PC-3 (cell line): ENCODE data around the gene CDK5. TPM values are rescaled to one million over a fixed set of nuclear protein-coding genes. Genes with fewer than 3 reads are reported as not detected.
A peak's percentile ranks its signal among the peaks of the same experiment; 100 is the strongest.

Experiments used
- ATAC-seq: fragments of 200-7000 bp; cut with Tn5 transposase; 2 replicates; pipeline ENCODE4 v1.9.1; 2020; ENCODE audit warnings: mild to moderate bottlenecking, moderate library complexity
- BruUV-seq: library from RNA; stranded (reverse); fragments of 400-500 nt; replicated peaks from 2 replicates; lab custom pipeline; 2021; lab: Mats Ljungman, UMichigan
- CTCF ChIA-PET: fragments of 300-600 bp; sonication (Branson Sonifier 250); formaldehyde crosslinking; loops from one replicate; lab custom pipeline; 2022; ENCODE audit warnings: antibody characterized with exemption; lab: Charles Lee
- POLR2A ChIA-PET: fragments of 300-600 bp; sonication (Branson Sonifier 250); formaldehyde crosslinking; loops from one replicate; lab custom pipeline; 2022; ENCODE audit warnings: antibody characterized with exemption; ENCODE audit not compliant: unreplicated experiment; lab: Charles Lee
- DNase-seq: peaks from one replicate; pipeline ENCODE4 v3.0.0-alpha.2; 2015
- H2AFZ ChIP-seq: fragments of 300-600 bp; sonication (generic); 2 replicates; pipeline ENCODE4 v1.6.0; 2016; ENCODE audit warnings: antibody characterized with exemption, low read length
- H3F3A ChIP-seq: fragments of 300-600 bp; sonication (generic); one replicate; pipeline ENCODE4 v1.6.0; 2017; ENCODE audit warnings: antibody characterized with exemption, low read length, control low read depth, mild to moderate bottlenecking; ENCODE audit not compliant: unreplicated experiment
- H3K27ac ChIP-seq: fragments of 300-600 bp; sonication (generic); 2 replicates; pipeline ENCODE4 v1.5.1; 2016; ENCODE audit warnings: mild to moderate bottlenecking, low read length
- H3K27me3 ChIP-seq: fragments of 300-600 bp; sonication (generic); 2 replicates; pipeline ENCODE4 v1.6.1; 2016; ENCODE audit warnings: low read length, mixed read lengths
- H3K36me3 ChIP-seq: fragments of 300-600 bp; sonication (generic); 2 replicates; pipeline ENCODE4 v1.6.1; 2016; ENCODE audit warnings: low read depth, mixed run types, low read length, mixed read lengths
- H3K4me1 ChIP-seq: fragments of 300-600 bp; sonication (generic); 2 replicates; pipeline ENCODE4 v1.5.1; 2016; ENCODE audit warnings: low read length; ENCODE audit not compliant: insufficient read depth
- H3K4me2 ChIP-seq: fragments of 300-600 bp; sonication (generic); 2 replicates; pipeline ENCODE4 v1.6.0; 2016; ENCODE audit warnings: low read length
- H3K4me3 ChIP-seq: fragments of 300-600 bp; sonication (generic); 2 replicates; pipeline ENCODE4 v1.5.1; 2016; ENCODE audit warnings: mild to moderate bottlenecking, low read length, mixed read lengths
- H3K79me2 ChIP-seq: fragments of 300-600 bp; sonication (generic); 2 replicates; pipeline ENCODE4 v1.6.1; 2017; ENCODE audit warnings: low read length, mixed read lengths
- H3K9ac ChIP-seq: fragments of 300-600 bp; sonication (generic); 2 replicates; pipeline ENCODE4 v1.6.0; 2016; ENCODE audit warnings: mild to moderate bottlenecking, low read length
- H3K9me2 ChIP-seq: fragments of 300-600 bp; sonication (generic); replicated peaks from 2 replicates; pipeline ENCODE4 v1.6.1; 2016; ENCODE audit warnings: mixed run types, low read length, mixed read lengths
- H3K9me3 ChIP-seq: fragments of 300-600 bp; sonication (generic); 2 replicates; pipeline ENCODE4 v1.6.1; 2016; ENCODE audit warnings: low read length, mixed read lengths
- H4K20me1 ChIP-seq: fragments of 300-600 bp; sonication (generic); 2 replicates; pipeline ENCODE4 v1.6.1; 2016; ENCODE audit warnings: low read length, mixed read lengths
- EZH2 ChIP-seq: fragments of 300-600 bp; sonication (generic); IDR thresholded peaks from one replicate; pipeline ENCODE4 v1.6.1; 2017; ENCODE audit warnings: antibody characterized with exemption, mild to moderate bottlenecking, low read length; ENCODE audit not compliant: unreplicated experiment
- EZH2phosphoT487 ChIP-seq: fragments of 300-600 bp; sonication (generic); IDR thresholded peaks from 2 replicates; pipeline ENCODE4 v1.6.1; 2018; ENCODE audit warnings: mild to moderate bottlenecking, antibody characterized with exemption, low read length, borderline replicate concordance
- intact Hi-C: fragments of 100-400 bp; cut with micrococcal nuclease; formaldehyde crosslinking; loops from 2 replicates; pipeline ENCODE4 v1.9.0; 2023
- total RNA-seq: library from RNA; depleted of rRNA; stranded (reverse); fragments of >200 nt; gene quantifications from 2 replicates; pipeline ENCODE4 v1.2.3, GENCODE V29; 2014
- TF ChIP-seq, protein P1 (sequence below): fragments of 300-600 bp; sonication (generic); conservative IDR thresholded peaks from 2 replicates; pipeline ENCODE4 v1.5.1; 2017; ENCODE audit warnings: antibody characterized with exemption, low read depth, mild to moderate bottlenecking, low read length

Gene CDK5
- total RNA-seq, 1 experiment from 2014 or later, result 40.1 TPM

DNA sequence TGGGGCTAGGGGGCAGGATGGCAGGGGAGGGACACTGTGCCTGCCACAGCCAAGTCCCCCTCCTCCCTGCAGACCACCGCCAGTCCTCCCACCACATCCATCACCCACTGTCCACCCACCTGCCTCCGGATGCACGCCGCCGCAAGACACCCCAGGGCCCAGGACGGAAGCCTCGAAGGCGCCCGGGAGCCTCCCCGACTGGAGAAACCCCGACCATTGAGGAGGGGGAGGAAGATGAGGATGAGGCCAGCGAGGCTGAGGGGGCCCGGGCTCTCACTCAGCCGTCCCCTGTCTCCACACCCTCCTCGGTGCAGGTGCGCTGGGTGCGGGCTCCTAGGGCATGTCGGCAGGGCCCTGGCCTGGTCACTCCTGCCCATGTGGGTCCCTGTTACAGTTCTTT, 6.8 kb upstream of the CDK5 start:
- H3K79me2 ChIP-seq, result peaks cover 39% of the 10 kb centered on the region
- no peaks in the 10 kb centered on the region for H3K9me3 ChIP-seq
- no peak overlapping the region for H3K4me3 ChIP-seq
- no peaks in the 10 kb centered on the region for H3K27me3 ChIP-seq
- BruUV-seq, result TSS peak; percentile 3
- H3K36me3 ChIP-seq, result peaks cover 28% of the 10 kb centered on the region
- intact Hi-C loops, result no loop called here
- H2AFZ ChIP-seq, result no peak overlapping the region
- no peaks in the 10 kb centered on the region for H4K20me1 ChIP-seq
- peaks cover 30% of the 10 kb centered on the region for H3K4me1 ChIP-seq
- TF ChIP-seq EZH2phosphoT487 (no peak), EZH2 (no peak)
- TF ChIP-seq, protein P1, sequence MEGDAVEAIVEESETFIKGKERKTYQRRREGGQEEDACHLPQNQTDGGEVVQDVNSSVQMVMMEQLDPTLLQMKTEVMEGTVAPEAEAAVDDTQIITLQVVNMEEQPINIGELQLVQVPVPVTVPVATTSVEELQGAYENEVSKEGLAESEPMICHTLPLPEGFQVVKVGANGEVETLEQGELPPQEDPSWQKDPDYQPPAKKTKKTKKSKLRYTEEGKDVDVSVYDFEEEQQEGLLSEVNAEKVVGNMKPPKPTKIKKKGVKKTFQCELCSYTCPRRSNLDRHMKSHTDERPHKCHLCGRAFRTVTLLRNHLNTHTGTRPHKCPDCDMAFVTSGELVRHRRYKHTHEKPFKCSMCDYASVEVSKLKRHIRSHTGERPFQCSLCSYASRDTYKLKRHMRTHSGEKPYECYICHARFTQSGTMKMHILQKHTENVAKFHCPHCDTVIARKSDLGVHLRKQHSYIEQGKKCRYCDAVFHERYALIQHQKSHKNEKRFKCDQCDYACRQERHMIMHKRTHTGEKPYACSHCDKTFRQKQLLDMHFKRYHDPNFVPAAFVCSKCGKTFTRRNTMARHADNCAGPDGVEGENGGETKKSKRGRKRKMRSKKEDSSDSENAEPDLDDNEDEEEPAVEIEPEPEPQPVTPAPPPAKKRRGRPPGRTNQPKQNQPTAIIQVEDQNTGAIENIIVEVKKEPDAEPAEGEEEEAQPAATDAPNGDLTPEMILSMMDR, result no peak
- no peaks in the 10 kb centered on the region for H3K9me2 ChIP-seq
- no peaks in the 10 kb centered on the region for H3F3A ChIP-seq
- H3K9ac ChIP-seq, result no peak overlapping the region
- ChIA-PET POLR2A (no interaction called here), CTCF (no interaction called here)
- no peak overlapping the region for H3K4me2 ChIP-seq
- DNase-seq, result no peak
- H3K27ac ChIP-seq, result no peak overlapping the region
- ATAC-seq, result no peak

DNA sequence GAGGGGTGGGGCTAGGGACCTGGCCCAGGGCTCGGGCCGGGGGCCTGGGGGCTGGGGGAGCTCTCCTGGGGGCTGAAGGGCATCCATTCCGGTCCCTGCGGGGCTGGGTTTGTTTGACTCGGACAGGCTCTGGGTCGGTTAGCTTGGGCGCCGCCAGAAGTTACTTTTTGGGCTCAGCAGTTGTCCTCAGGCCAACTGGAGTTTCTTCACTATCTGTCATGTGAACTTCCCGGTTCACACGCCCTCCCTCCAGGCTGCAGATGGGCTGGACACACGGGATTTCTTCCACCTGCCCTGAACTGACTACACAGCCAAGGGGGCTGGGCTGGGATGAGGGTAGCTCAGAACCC, 5.5 kb upstream of the CDK5 start:
- ATAC-seq, result peak; percentile 4
- BruUV-seq, result no TSS peak
- POLR2A ChIA-PET, result interaction anchor here (0.6 to 1.2 kb wide), 4 partner anchors 17 to 170 kb away, joined by 4 to 23 read pairs (median 10); partner anchors contain the start of genes FASTK and TMUB1
- no peak overlapping the region for H2AFZ ChIP-seq
- H3K79me2 ChIP-seq, result peaks cover 39% of the 10 kb centered on the region
- H3K4me2 ChIP-seq, result peak overlapping the region; percentile 70
- intact Hi-C loops, result loop anchor here (1.0 kb wide), 1 partner anchor 17 kb away; the partner anchor contains the start of gene FASTK
- no peaks in the 10 kb centered on the region for H4K20me1 ChIP-seq
- peak overlapping the region; percentile 97 for H3K27ac ChIP-seq
- DNase-seq, result peak; percentile 52
- H3F3A ChIP-seq, result no peaks in the 10 kb centered on the region
- CTCF ChIA-PET, result interaction anchor here (0.6 to 1.3 kb wide), 5 partner anchors 35 to 50 kb away, joined by 4 to 10 read pairs (median 5); partner anchors contain the start of gene ABCB8
- no peaks in the 10 kb centered on the region for H3K27me3 ChIP-seq
- H3K9ac ChIP-seq, result no peak overlapping the region; the same call in 1 of the 2 replicates
- peaks cover 40% of the 10 kb centered on the region for H3K4me1 ChIP-seq
- H3K36me3 ChIP-seq, result peaks cover 27% of the 10 kb centered on the region
- no peaks in the 10 kb centered on the region for H3K9me3 ChIP-seq
- no peaks in the 10 kb centered on the region for H3K9me2 ChIP-seq
- peak overlapping the region; percentile 46; the same call in 1 of the 2 replicates for H3K4me3 ChIP-seq
- TF ChIP-seq EZH2, result no peak
- TF ChIP-seq, protein P1, result no peak
- TF ChIP-seq EZH2phosphoT487, result no peak
